Measurements from ENCODE around the gene POLR3B. TPM values are rescaled to one million over a fixed set of nuclear protein-coding genes. Genes with fewer than 3 reads are reported as not detected.
A peak's percentile ranks its signal among the peaks of the same experiment; 100 is the strongest.
"Not testable (repeated sequence)": the region's sequence is repeated elsewhere in the genome, so short reads cannot be mapped to it uniquely, and the experiment has no call there.

POLR3B gene
- total RNA-seq, 1 donor from 2014 or later, result 14.3 TPM

DNA sequence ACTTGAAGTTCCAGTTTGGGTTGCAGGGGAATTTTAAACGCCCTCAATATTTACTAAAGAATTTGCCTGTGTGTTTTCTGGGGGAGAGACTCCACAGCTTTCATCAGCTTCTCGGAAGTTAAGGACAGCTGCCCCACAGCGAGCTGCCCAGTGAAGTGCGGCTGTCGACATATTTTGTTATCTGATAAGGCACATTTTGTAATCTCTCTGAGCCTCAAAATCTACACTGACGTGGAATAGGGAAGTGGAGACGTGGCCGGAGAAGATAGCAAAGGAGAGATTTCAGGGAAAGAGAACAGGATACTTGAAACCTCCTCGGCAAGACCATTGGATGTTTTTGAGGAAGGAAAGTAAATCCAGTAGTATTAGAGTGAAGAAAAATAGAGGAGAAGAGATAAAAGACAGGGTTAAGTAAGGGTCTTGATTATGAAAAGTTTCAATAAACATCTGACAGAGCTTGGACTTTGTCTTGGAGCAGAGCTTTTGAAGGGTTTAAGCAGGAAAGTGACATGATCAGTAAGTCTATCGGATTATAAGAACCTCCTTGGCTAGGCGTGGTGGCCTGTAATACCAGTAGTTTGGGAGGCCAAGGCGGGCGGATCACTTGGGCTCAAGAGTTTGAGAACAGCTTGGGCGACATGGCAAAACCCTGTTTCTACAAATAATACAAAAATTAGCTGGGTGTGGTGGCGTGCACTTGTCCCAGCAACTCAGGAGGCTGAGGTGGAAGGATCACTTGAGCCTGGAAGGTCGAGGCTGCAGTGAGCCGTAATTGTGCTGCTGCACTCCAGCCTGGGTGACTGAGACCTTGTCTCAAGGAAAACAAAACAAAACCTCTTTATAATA is 1.1 kb downstream of the POLR3B start:
- Mint-ChIP-seq H3K27me3 (ENCODE audit: insufficient read depth) (no peaks in the 10 kb centered on the region), H3K36me3 (ENCODE audit: low read depth) (peaks cover 4% of the 10 kb centered on the region), H3K9me3 (no peaks in the 10 kb centered on the region), H3K4me3 (peak overlapping the region; percentile 85), H3K27ac (peak overlapping the region; percentile 79), H3K4me1 (ENCODE audit: low read depth) (peaks cover 16% of the 10 kb centered on the region)
- DNase-seq (ENCODE audit: low spot score), result no peak
- intact Hi-C loops (cut with micrococcal nuclease), result loop anchor here (1.0 to 10.0 kb wide), 3 partner anchors 486 to 1121 kb away; partner anchors contain the start of genes APPL2 and MTERF2

DNA sequence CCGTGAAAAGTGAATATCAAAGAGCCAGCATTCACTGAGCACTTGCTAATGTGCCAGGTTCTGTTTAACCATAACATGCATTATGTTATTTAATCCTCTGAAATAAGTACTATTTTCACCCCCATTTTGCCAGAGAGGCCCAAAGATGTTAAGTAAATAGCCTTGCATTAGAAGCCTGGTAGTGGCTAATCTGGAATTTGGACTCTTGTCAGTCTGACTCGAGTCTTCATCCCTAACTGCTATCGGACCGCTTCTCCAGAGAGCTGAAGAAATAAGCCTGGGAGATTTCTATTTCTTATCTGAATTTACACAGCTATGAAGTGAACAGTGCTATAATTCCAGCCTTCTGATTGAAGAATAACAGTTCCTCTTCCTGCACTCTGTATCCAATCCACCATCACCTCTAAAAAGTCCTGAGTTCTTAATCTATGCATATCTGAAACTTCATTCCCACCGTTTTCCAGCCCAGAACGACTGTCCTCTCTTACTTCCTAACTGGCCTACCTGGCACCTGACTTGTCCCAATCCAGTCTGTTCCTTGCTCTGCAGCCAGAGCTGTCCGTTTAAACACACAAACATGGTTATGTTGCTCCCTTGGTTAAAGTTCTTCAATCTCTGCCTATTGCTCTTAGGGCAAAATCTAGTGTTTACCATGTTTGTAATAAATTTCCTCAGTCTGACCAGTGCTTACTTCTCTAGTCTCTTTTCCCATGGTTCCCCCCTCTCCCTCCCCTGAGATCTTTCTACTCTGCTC is 2.3 kb downstream of the POLR3B start:
- no peaks in the 10 kb centered on the region for H3K27me3 Mint-ChIP-seq (ENCODE audit: insufficient read depth)
- intact Hi-C loops (cut with micrococcal nuclease), result loop anchor here (5.0 to 10.0 kb wide), 2 partner anchors 485 to 1123 kb away; partner anchors contain the start of gene APPL2
- DNase-seq (ENCODE audit: low spot score), result no peak
- H3K4me3 Mint-ChIP-seq, result no peak overlapping the region
- H3K36me3 Mint-ChIP-seq (ENCODE audit: low read depth), result peaks cover 4% of the 10 kb centered on the region
- no peaks in the 10 kb centered on the region for H3K9me3 Mint-ChIP-seq
- no peak overlapping the region for H3K27ac Mint-ChIP-seq
- H3K4me1 Mint-ChIP-seq (ENCODE audit: low read depth), result peaks cover 16% of the 10 kb centered on the region

DNA sequence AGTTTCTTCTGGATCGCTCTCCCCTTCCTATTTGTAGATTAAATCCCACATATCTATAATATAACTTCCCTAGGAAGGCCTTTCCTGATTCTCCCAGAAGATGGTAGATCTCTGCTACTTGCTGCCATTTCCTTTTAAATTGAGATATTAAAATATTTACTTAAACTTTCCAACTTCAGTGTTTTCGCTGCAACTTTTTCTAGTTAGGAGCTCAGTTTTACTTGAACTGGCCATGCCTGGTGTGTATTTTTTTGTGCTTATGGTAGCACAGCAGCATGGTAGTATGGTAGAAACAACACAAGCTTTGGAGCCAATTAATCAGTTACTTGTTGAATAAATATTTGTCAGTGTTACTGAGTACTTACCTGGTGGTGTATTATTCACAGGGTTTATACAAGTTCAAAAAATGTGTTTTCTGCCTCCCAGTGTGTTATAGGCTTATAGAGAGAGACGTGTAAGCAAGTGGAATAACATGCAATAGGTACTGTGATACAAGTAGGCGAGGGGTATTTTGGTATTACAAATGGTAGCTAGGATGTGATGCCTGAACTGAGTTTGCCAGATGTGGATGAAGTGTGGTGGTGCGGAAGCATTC is 2.9 kb downstream of the POLR3B start:
- no peak overlapping the region for H3K27ac Mint-ChIP-seq
- H3K4me3 Mint-ChIP-seq, result no peak overlapping the region
- no peaks in the 10 kb centered on the region for H3K9me3 Mint-ChIP-seq
- H3K36me3 Mint-ChIP-seq (ENCODE audit: low read depth), result peaks cover 4% of the 10 kb centered on the region
- DNase-seq (ENCODE audit: low spot score), result no peak
- peaks cover 16% of the 10 kb centered on the region for H3K4me1 Mint-ChIP-seq (ENCODE audit: low read depth)
- intact Hi-C loops (cut with micrococcal nuclease), result no loop called here
- no peaks in the 10 kb centered on the region for H3K27me3 Mint-ChIP-seq (ENCODE audit: insufficient read depth)

DNA sequence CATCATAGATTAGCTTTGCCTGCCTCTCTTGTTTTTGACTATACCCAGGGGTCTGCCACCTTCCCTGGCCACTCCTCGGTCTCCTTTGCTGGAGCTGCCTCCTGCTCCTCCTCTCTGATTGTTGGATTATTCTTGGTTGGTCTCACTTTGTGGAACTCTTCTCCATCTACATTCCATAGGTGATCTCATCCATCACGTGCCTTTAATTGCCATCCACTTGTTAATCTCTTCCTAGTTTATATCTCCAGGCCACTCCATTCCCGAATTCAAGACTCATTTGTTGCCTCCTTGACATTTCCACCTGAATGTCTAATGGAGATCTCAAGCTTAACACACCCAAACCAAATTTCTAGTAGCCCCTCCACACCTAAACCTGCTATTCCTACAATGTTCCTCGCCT is 5.4 kb downstream of the POLR3B start:
- H3K4me3 Mint-ChIP-seq, result no peak overlapping the region
- no peaks in the 10 kb centered on the region for H3K9me3 Mint-ChIP-seq
- H3K4me1 Mint-ChIP-seq (ENCODE audit: low read depth), result peaks cover 9% of the 10 kb centered on the region
- H3K27me3 Mint-ChIP-seq (ENCODE audit: insufficient read depth), result no peaks in the 10 kb centered on the region
- intact Hi-C loops (cut with micrococcal nuclease), result no loop called here
- H3K27ac Mint-ChIP-seq, result no peak overlapping the region
- peaks cover 11% of the 10 kb centered on the region for H3K36me3 Mint-ChIP-seq (ENCODE audit: low read depth)
- DNase-seq (ENCODE audit: low spot score), result no peak

DNA sequence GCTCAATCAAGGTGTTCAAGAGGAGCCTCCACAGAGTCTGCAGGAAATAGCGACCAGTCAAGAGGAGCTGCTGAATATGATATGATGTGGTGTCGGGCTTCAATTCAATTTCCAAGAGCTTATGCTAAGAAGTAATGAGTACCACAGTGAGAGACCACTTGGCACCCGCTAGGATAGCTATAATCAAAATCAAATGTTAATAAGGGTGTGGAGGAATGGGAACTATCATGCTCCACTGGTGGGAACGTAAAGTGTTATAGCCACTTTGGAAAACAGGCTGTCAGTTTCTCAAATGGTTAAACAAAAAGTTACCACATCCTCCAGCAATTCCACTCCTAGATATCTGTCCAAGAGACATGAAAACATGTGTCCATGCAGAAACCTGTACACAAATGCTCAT is 6.7 kb downstream of the POLR3B start:
- Mint-ChIP-seq H3K4me1 (ENCODE audit: low read depth) (no peaks in the 10 kb centered on the region), H3K27ac (no peak overlapping the region), H3K9me3 (no peaks in the 10 kb centered on the region), H3K36me3 (ENCODE audit: low read depth) (peaks cover 6% of the 10 kb centered on the region), H3K4me3 (no peak overlapping the region), H3K27me3 (ENCODE audit: insufficient read depth) (no peaks in the 10 kb centered on the region)
- intact Hi-C loops (cut with micrococcal nuclease), result no loop called here
- no peak for DNase-seq (ENCODE audit: low spot score)

DNA sequence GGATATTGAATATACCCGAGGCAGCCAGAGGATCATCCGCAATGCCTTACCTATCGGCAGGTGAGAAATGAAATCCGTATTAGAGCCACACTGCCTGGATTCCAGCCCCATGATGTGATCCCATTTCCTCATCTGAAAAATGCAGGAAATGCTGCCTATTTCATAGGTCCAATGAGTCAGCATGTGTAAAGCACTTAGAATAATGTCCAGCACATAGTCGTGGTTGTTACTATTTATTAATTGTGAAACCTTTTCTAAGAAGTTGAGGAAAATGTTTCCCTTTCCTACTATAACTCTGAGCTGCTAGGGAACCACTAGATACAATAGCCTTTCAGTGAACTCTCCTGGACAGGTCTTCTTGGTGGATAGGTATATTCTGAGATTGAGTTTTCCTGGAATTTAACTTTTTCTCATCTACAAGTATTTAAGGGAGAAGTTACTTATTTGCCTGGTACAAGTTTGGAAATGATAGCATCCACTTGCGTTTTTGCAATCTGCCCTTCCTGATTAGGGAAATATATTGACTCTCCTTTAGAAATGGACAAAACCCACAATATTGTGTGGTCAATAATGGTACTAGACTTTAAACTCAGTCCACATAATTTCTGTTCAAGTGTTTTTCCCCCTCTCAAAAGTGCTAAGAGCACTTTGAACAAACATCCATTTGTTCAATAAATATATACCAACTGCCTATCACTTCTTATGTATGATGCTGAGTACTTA is 12.2 kb downstream of the POLR3B start:
- H3K4me1 Mint-ChIP-seq (ENCODE audit: low read depth), result no peaks in the 10 kb centered on the region
- H3K36me3 Mint-ChIP-seq (ENCODE audit: low read depth), result peaks cover 25% of the 10 kb centered on the region
- H3K9me3 Mint-ChIP-seq, result no peaks in the 10 kb centered on the region
- H3K27me3 Mint-ChIP-seq (ENCODE audit: insufficient read depth), result no peaks in the 10 kb centered on the region
- no peak overlapping the region for H3K27ac Mint-ChIP-seq
- intact Hi-C loops (cut with micrococcal nuclease), result no loop called here
- no peak for DNase-seq (ENCODE audit: low spot score)
- no peak overlapping the region for H3K4me3 Mint-ChIP-seq

DNA sequence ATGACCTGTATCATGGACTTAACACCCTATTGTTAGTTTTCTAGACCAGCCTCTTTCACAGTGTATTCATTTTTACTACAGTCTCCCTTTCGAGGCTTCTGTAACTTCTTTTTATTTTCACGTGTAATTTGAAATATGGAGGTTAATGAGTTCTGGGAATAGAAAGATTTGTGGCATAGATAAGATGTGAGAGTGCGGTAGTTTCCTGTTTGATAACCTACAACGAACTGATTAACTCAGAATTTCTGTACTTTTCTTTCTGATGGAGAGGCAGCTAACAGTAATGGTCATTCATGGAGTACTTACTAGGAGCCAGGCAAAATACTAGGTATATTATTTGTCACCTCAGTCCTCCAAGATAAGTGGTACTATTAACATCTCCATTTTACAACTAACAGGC is 21.2 kb downstream of the POLR3B start:
- H3K36me3 Mint-ChIP-seq (ENCODE audit: low read depth), result peaks cover 38% of the 10 kb centered on the region
- intact Hi-C loops (cut with micrococcal nuclease), result no loop called here
- no peaks in the 10 kb centered on the region for H3K27me3 Mint-ChIP-seq (ENCODE audit: insufficient read depth)
- peak overlapping the region; percentile 3 for H3K27ac Mint-ChIP-seq
- peaks cover 8% of the 10 kb centered on the region for H3K9me3 Mint-ChIP-seq
- no peak for DNase-seq (ENCODE audit: low spot score)
- peaks cover 11% of the 10 kb centered on the region for H3K4me1 Mint-ChIP-seq (ENCODE audit: low read depth)
- H3K4me3 Mint-ChIP-seq, result no peak overlapping the region

DNA sequence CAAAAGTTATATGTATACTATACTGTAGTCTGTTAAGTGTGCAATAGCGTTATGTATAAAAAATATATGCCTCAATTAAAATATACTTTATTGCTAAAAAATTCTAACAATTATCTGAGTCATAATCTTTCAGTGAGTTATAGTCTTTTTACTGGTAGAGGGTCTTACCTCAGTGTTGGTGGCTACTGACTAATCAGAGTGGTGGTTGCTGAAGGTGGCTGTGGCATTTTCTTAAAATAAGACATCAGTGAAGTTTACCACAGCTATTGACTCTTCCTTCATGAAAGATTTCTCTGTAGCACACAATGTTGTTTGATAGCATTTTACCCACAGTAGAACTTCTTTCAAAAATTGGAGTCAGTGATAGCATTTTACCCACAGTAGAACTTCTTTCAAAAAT is 23.4 kb downstream of the POLR3B start:
- Mint-ChIP-seq H3K9me3 (peaks cover 8% of the 10 kb centered on the region), H3K27ac (no peak overlapping the region), H3K4me3 (no peak overlapping the region), H3K27me3 (ENCODE audit: insufficient read depth) (no peaks in the 10 kb centered on the region), H3K4me1 (ENCODE audit: low read depth) (peaks cover 11% of the 10 kb centered on the region), H3K36me3 (ENCODE audit: low read depth) (peaks cover 33% of the 10 kb centered on the region)
- no peak for DNase-seq (ENCODE audit: low spot score)
- intact Hi-C loops (cut with micrococcal nuclease), result no loop called here

DNA sequence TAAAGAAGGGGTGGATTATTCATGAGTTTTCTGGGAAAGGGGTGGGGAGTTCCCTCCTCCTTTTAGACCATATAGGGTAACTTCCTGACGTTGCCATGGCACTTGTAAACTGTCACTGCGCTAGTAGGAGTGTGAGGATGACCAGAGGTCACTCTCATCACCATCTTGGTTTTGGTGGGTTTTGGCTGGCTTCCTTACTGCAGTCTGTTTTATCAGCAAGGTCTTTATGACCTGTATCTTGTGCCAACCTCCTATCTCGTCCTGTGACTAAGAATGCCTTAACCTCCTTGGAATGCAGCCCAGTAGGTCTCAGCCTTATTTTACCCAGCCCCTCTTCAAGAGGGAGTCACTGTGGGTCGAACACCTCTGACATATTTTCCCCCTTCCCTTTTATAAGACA is 24.3 kb downstream of the POLR3B start:
- intact Hi-C loops (cut with micrococcal nuclease); H3K4me3 Mint-ChIP-seq; H3K27me3 Mint-ChIP-seq (ENCODE audit: insufficient read depth); H3K27ac Mint-ChIP-seq; DNase-seq (ENCODE audit: low spot score); H3K9me3 Mint-ChIP-seq: not testable (repeated sequence)
- Mint-ChIP-seq H3K4me1 (ENCODE audit: low read depth) (peaks cover 11% of the 10 kb centered on the region), H3K36me3 (ENCODE audit: low read depth) (peaks cover 26% of the 10 kb centered on the region)

DNA sequence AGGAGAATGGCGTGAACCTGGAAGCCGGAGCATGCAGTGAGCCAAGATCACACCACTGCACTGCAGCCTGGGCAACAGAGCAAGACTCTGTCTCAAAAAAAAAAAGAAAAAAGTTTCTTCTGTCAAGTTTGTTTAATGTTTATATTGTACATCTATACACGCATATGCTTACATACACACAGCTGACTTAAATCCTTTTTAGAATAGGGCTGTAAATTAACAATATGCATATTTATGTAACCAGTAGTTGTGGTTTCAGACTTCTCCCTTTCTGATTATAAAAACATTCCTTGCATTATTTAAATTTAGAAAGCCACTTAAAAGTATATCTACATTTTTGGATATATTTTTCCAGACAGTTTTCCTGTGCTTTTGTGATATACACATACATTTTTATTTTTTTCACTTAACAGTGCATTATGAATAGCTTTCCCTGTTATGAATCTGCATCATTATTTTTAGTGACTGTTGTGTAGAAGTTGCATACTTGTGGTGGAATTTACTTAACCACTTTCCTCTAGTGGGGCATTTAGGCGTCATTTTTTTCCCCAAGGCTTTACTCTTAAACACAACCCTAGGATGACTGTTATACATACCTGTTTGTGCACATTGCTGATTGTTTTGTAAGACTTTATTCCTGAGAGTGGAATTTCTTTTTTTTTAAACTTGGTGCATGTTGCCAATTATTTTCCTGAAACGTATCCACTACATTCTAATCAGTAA is 29.4 kb downstream of the POLR3B start:
- no peak overlapping the region for H3K4me3 Mint-ChIP-seq
- H3K27me3 Mint-ChIP-seq (ENCODE audit: insufficient read depth), result no peaks in the 10 kb centered on the region
- intact Hi-C loops (cut with micrococcal nuclease), result loop anchor here (1.0 to 5.0 kb wide), 5 partner anchors 30 to 717 kb away; partner anchors contain the start of gene POLR3B
- DNase-seq (ENCODE audit: low spot score), result no peak
- H3K9me3 Mint-ChIP-seq, result peaks cover 7% of the 10 kb centered on the region
- H3K36me3 Mint-ChIP-seq (ENCODE audit: low read depth), result peaks cover 11% of the 10 kb centered on the region
- no peaks in the 10 kb centered on the region for H3K4me1 Mint-ChIP-seq (ENCODE audit: low read depth)
- H3K27ac Mint-ChIP-seq, result no peak overlapping the region

DNA sequence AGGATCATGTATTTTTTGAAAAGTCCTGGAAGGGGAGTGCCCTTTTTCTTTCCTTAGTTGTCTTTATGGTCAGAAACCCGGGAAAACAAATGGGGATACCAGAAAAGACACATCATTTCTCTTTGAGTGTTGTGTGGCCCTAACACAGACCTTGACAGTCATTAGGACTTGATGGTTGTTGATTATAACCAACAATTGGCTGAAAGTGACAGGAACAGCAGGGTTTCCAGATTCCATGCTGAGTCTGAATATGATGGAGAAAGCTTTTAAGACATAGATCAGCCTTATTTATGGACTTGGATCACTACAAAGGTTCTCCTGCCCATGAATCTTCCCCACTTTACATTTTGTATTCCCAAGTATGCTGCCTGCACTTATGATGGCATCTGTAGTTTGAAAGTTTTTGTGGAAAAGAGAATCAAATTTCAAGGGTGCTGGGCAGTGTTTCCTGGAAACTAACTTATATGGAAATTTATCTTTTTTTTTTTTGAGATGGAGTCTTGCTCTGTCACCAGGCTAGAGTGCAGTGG is 30.4 kb downstream of the POLR3B start:
- H3K9me3 Mint-ChIP-seq, result no peaks in the 10 kb centered on the region
- H3K4me3 Mint-ChIP-seq, result no peak overlapping the region

DNA sequence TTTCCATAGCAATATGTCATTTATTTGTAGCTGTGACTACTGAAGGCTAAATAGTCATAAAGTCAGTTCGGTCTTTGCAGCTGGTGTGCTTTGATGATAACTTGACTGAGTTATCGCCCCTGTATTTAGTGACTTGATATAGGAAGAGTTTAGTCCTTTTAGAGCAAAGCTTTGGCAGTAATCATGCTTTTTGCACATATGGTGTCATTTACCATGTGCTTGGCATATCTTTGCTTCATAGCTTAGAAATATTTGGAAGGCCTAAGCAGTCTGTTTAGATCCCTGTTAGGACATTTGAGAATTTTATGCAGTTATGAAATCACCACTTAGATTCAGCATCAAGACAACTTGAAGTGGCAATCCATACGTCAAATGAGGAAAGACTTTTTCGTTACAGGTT is 31.6 kb downstream of the POLR3B start:
- intact Hi-C loops (cut with micrococcal nuclease), result loop anchor here (5.0 kb wide), 1 partner anchor 198 kb away; no protein-coding TSS in a partner anchor
- Mint-ChIP-seq H3K27ac (no peak overlapping the region), H3K27me3 (ENCODE audit: insufficient read depth) (no peaks in the 10 kb centered on the region), H3K4me3 (no peak overlapping the region), H3K36me3 (ENCODE audit: low read depth) (peaks cover 13% of the 10 kb centered on the region), H3K9me3 (no peaks in the 10 kb centered on the region), H3K4me1 (ENCODE audit: low read depth) (no peaks in the 10 kb centered on the region)
- DNase-seq (ENCODE audit: low spot score), result no peak

More for the DNA sequence above, 30.4 kb downstream of the POLR3B start:
- peaks cover 6% of the 10 kb centered on the region for H3K36me3 Mint-ChIP-seq (ENCODE audit: low read depth)
- no peak overlapping the region for H3K27ac Mint-ChIP-seq
- H3K27me3 Mint-ChIP-seq (ENCODE audit: insufficient read depth), result no peaks in the 10 kb centered on the region
- no peak for DNase-seq (ENCODE audit: low spot score)
- H3K4me1 Mint-ChIP-seq (ENCODE audit: low read depth), result no peaks in the 10 kb centered on the region
- intact Hi-C loops (cut with micrococcal nuclease), result loop anchor here (5.0 kb wide), 1 partner anchor 199 kb away; no protein-coding TSS in a partner anchor
